Erythroblast (primary cell): ENCODE results near the gene SPO11.

Experiments
- GATA1 ChIP-seq: IDR thresholded peaks from 2 replicates; pipeline ENCODE4 v1.6.1; 2011; ENCODE audit warnings: low read depth, mild to moderate bottlenecking, control low read depth, low read length, moderate library complexity
- POLR2A ChIP-seq: IDR thresholded peaks from 2 replicates; pipeline ENCODE4 v1.6.1; 2011; ENCODE audit warnings: mild to moderate bottlenecking, low read length

- TF ChIP-seq POLR2A: no peak
- no peak for TF ChIP-seq GATA1
These were observed 20.9 kb upstream of the SPO11 start for GRCh38 chr20:57308451-57309271.
